ENCODE data around the gene MXRA7.

Gene MXRA7

GRCh38 chr17:76678330-76678729 lies 32.4 kb downstream of the MXRA7 start:
- no peak overlapping the region for H3K4me3 ChIP-seq (ENCODE audit: control insufficient read depth, low read depth, low read length)
- DNase-seq (ENCODE audit: low read depth) = no peak
- no peak for TF ChIP-seq CTCF (conservative IDR thresholded peaks at IDR 0.05; ENCODE audit: control insufficient read depth, insufficient read depth, low read depth, low read length)

GRCh38 chr17:76677406-76677805 lies 33.4 kb downstream of the MXRA7 start:
- DNase-seq (ENCODE audit: low read depth) = no peak
- H3K4me3 ChIP-seq (ENCODE audit: control insufficient read depth, low read depth, low read length) = no peak overlapping the region
- no peak for TF ChIP-seq CTCF (conservative IDR thresholded peaks at IDR 0.05; ENCODE audit: control insufficient read depth, insufficient read depth, low read depth, low read length)

- no peak for DNase-seq (ENCODE audit: low read depth)
- no peak overlapping the region for H3K4me3 ChIP-seq (ENCODE audit: control insufficient read depth, low read depth, low read length)
- TF ChIP-seq CTCF (conservative IDR thresholded peaks at IDR 0.05; ENCODE audit: control insufficient read depth, insufficient read depth, low read depth, low read length) = no peak
Observed at GRCh38 chr17:76676629-76677028, 34.1 kb downstream of the MXRA7 start.

GRCh38 chr17:76675648-76676047 lies 35.1 kb downstream of the MXRA7 start:
- no peak overlapping the region for H3K4me3 ChIP-seq (ENCODE audit: control insufficient read depth, low read depth, low read length)
- TF ChIP-seq CTCF (conservative IDR thresholded peaks at IDR 0.05; ENCODE audit: control insufficient read depth, insufficient read depth, low read depth, low read length) = no peak
- DNase-seq (ENCODE audit: low read depth) = no peak

GRCh38 chr17:76674600-76674999 lies 36.2 kb downstream of the MXRA7 start:
- DNase-seq (ENCODE audit: low read depth) = no peak
- no peak overlapping the region for H3K4me3 ChIP-seq (ENCODE audit: control insufficient read depth, low read depth, low read length)
- no peak for TF ChIP-seq CTCF (conservative IDR thresholded peaks at IDR 0.05; ENCODE audit: control insufficient read depth, insufficient read depth, low read depth, low read length)

- DNase-seq (ENCODE audit: low read depth) = peak; percentile 60
- no peak for TF ChIP-seq CTCF (conservative IDR thresholded peaks at IDR 0.05; ENCODE audit: control insufficient read depth, insufficient read depth, low read depth, low read length)
- no peak overlapping the region for H3K4me3 ChIP-seq (ENCODE audit: control insufficient read depth, low read depth, low read length)
Observed at GRCh38 chr17:76673729-76674128, 37.0 kb downstream of the MXRA7 start.

GRCh38 chr17:76672892-76673291 lies 37.9 kb downstream of the MXRA7 start:
- DNase-seq (ENCODE audit: low read depth) = no peak
- no peak overlapping the region for H3K4me3 ChIP-seq (ENCODE audit: control insufficient read depth, low read depth, low read length)

More at GRCh38 chr17:76672892-76673291, 37.9 kb downstream of the MXRA7 start:
- no peak for TF ChIP-seq CTCF (conservative IDR thresholded peaks at IDR 0.05; ENCODE audit: control insufficient read depth, insufficient read depth, low read depth, low read length)

Measured in fibroblast of mammary gland (primary cell).